Globus pallidus (tissue), 1 donor: Measurements from ENCODE around the gene SYNDIG1L.

Source experiments
- DNase-seq: peaks from one replicate; pipeline ENCODE4 v3.0.0-alpha.2; 2015; ENCODE audit warnings: low spot score

The SYNDIG1L gene

DNA sequence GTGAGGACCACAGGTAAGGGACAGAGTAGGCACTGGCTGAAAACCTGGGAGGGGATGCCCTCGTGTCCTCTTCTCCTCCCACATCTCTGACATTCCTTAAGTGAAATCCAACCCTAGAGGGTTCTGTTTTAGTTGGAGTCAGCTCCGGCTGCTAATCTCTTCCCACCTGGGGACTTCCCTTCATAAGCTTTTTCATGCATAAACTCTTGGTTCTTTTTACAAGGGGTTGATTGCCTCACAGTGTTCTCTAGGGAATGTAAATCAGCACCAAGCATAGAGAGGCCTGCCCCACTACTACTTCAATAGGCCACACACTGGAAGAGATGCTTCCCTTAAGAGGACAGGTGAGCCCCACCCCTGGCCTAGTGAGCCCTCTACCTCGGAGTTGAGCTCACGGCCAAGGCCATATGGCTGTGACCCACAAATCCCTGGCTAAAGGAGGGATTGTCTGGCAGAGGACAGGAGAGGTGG lies 3.2 kb upstream of the SYNDIG1L start:
- no peak for DNase-seq

DNA sequence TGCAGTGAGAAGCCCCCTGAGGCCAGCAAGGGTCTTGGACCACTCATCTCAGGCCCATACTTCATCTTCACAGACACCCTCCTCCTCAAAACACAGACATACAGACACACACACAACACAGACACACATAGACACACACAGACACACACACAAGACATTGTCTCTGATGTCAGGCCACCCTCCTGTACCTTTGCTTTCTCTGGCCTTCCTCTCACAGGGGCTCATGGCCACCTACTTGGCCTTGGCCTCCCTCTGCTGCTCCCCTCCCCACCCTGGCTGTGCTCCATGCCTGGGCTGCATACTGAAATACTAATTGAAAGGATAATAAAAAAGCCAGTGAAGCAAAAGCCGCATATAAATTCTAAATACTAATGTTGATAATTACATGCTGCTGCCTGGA lies 1.6 kb upstream of the SYNDIG1L start:
- DNase-seq = no peak

DNA sequence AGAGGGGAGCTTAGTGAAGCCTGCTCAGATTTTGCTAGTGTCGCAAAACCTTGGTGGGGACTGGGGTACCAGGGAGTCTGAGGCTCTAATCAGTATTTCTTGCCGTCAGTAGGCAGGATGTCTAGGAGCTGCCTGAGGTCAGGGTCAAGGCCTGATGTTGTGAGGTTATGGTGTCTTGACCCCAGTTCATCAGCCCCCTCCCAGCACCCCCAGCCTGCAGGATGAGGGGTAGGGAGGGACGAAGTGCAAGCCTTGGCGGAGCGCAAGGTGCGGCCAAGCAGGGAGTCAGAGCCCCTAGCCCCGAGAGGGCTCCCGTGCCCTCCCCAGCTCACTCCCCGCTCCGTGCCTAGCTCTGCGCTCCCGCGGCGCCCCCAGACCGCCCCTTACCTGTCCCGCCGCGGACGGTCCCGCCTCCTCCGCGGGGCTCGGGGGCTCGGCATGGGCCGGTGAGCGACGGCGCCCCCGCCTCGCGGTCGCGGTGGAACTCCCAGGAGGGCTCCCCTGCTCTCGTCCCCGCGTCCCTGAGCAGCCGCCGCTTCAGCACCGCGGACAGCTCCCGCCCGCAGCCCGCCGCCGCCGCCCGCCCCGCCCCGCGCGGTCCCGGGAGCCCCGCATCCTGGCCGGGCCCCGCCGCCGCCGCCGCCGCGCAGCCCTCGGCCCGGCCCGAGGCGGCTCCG lies 347 bp downstream of the SYNDIG1L start:
- DNase-seq = no peak

DNA sequence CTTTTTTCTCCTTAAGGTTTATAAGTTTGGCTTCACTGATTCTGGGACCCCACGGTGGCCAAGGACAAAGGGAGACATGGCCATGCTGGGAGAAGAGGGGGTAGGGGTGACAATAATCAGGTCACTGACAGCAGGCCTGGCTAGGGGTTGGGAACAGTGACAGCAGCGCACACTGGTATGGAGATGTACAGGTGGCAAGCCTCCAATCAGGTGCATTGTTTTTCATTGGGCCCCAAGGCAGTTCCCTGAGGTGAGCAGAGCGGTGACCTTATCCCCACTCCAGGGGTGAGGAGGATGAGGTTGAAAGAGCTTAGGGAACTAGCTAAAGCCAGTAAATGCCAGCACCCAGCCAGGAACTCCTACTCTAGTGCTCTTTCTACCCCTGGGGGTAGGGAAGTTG lies 1.4 kb downstream of the SYNDIG1L start:
- DNase-seq = no peak

DNA sequence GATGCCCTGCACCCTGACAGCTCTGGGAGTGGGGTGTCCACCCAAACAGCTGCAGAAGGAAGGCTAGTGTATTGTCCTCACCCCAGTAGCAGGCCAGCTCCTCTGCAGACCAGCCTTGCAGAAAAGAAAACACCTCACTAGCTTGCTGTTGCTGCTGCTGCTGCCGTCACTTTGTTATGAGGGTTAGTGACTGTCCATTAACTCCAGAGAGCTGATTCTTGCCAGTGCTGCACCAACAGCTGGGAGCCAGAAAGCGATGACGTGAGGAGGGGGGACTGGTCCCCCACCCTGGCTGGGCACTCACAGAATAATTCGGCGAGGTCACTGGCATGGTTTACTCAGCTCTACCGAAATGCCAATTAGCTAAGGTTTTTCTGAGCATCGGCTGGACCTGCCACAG lies 2.8 kb downstream of the SYNDIG1L start:
- DNase-seq = no peak

DNA sequence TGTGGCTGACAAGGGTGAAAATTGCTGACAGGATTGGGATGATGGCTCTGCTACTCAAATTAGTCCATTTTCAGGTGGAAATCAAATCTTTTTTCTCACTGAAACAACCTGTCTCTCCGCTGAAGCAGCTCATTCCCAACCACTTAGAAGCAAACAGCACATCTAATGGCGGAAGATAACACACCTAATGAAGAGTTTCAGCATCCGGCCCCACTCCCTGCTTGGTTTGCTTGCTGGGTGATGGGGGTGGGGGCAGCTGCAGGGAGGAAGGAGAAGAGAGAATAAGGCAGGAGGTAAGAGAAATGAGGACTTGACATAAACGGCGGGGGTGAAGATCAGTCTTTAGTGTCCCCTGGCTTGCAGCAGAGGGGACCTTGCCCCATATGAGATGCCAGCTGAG lies 4.0 kb downstream of the SYNDIG1L start:
- no peak for DNase-seq

DNA sequence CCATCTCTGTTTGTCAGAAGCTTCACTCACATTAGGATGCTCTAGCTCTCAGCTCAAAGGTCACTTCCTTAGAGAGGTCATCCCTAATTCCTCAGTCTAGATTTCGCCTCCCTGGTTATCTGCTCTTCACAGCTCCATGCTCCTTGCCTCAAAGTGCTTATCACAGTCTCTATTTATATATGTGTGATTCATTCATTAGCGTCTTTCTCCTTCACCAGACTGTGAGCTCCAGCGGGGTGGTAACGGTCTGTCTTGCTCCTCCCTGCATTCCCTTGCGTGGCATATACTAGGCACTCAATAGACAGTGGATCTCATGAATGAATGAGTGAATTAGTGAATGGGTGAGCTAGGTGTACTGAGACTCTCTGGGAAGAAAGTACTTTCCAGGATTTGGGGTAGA lies 6.9 kb downstream of the SYNDIG1L start:
- DNase-seq = no peak

DNA sequence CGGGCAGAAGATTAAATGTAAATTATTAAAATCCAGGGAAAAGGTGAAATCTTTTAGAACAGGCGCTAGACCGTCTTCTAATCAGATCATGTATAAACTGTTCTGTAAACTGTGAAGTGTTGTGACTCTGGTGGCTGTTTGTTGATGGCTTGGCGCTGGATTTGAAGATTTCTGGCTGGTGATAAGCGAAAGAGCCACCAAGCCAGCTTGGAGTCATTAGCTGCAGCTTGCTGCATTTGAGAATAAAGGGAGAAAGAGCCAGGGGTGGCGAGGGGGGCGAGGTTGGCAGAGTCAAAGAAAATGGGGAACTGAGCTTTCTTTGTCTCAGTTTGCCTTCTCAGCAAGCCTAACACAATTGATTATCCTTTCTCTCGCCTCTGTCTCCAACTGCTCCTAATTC lies 8.0 kb downstream of the SYNDIG1L start:
- DNase-seq = peak; percentile 59

DNA sequence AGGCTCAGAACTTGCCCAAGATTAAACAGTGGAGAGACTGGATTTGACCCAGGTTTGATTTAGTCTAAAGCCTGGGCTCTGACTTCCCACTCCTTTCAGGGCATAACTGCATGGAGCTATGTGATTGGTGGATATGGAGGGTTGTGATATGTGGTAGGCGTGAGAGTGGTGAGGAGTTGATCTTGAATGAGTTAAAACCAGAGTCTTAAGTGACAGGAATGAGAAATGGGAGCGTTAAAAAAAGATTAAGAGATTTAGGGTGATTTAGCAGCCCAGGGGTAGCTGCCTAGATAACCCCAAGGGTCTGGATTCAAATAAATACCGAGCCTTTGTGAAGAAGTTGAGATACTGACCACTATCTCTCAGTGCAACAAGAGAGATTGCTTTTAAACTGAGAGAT lies 8.4 kb downstream of the SYNDIG1L start:
- DNase-seq = no peak

DNA sequence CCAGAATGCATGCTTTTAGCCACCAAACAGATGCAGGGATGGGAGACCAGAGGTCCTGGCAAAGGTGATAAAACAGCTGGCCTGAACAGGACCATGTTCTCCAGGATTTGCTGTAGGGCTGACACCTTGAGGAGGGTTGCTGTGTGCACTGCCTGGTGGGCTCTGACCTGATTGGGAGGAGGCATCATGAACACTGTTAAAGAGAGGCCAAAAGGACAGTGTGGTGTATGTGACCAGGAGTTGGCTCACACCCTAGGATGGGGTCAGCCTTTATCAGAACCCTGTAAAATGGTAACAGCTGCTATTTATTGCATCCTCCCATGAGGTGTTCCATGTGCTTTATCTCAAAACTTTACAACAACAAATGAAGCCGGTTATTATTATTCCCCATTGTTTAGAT lies 8.8 kb downstream of the SYNDIG1L start:
- DNase-seq = no peak

DNA sequence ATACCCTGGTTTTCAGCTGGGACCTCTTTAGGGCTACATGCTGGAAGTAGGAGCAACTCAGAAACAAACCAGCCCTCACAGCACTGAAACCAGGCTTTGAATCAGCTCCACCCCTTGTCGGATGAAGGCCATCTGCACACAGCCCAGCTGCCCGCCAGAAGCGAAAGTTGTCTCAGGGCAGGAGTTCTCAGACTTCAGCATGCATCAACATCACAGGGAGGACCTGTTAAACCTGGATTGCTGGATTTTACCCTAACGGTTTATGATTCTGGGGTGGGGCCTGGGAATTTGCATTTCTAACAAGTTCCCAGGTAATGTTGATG lies 10.9 kb downstream of the SYNDIG1L start:
- no peak for DNase-seq

DNA sequence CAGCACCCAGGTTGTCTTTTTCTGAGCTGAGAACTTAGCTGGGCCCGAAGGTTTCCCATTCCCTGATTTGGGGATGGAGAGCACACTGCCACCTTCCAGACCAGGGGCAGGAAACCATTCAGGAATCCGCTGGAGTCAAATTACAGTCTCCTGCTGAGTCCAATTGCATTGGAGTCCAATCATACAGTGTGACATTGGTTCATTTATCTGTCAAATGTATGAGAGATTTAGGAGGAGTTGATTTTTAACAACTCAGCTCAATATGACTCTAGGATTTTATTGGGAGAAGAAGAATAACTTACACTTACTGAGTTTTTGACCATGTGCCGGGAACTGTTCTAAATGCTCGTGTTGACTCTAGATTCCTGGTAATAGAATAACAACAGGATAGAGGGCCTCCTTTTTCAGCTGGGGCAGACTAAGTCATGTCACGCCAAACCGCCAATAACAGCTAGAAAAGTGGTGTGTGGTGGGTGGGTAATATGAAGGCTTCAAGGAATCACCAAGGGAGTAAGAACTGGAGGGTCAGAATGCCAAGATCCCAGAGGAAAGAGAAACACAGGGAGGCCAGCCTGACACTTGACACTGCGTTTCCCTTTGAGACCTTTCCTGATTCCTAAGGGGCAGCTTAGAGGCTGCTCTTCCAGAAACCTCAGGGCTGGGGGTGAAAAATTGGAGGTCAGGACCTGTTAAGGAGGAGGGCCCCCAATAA lies 11.5 kb downstream of the SYNDIG1L start:
- DNase-seq = no peak

DNA sequence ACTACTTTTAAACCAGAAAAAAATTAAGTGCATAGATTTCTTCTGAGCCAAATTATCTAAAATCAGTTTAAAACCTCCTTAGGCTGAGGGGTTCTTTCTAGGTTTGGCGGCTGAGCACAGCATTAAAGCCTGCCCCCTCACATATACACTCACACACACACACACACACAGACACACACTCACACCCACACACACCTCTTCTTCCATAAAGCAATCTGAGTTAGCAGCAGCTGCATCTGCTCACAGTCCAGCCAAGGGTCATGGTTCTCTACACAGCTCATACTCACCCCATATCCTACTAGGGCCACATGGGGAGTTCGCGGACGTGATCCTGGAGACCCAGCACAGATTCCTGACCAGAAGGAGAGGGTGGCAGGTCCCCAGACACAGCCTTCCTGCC lies 12.4 kb downstream of the SYNDIG1L start:
- DNase-seq = no peak

DNA sequence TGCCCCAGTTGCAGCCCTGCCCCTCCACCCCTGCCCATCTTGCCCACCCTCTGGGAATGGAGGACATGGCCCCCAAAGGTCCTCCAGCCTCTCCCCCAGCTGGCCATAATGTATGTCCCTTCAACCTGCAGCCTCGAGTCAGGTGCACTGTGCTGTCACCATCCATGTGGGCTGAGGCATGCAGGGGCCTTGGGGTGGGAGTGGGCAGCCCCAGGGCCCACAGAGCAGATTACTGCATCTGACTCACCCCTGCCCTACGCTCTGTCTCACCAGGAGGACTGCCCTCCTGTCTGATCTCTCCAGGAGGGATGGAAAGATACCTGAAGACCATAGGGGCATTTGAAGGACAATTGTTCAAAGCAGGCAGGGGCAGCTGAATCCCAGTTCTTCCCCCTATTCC lies 13.3 kb downstream of the SYNDIG1L start:
- no peak for DNase-seq

DNA sequence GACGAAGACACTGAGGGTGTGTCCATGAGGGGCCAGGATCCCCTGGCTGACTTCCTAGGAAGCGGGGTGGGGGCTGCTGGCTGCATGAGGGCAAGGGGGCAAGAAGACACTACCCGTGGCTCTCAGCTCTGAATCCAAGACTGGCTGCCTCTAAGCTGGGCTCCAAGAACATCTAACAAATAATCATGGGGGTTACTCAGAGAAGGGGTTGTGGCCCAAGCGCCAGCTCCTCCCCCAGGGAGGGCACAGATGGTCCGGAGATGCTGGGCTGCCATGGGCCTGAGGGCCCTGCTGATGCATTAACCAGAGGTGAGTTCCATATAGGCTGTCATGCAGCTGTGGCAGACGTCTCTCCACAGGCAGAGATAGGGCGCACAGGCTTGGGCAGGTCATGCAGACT lies 14.3 kb downstream of the SYNDIG1L start:
- DNase-seq = no peak

DNA sequence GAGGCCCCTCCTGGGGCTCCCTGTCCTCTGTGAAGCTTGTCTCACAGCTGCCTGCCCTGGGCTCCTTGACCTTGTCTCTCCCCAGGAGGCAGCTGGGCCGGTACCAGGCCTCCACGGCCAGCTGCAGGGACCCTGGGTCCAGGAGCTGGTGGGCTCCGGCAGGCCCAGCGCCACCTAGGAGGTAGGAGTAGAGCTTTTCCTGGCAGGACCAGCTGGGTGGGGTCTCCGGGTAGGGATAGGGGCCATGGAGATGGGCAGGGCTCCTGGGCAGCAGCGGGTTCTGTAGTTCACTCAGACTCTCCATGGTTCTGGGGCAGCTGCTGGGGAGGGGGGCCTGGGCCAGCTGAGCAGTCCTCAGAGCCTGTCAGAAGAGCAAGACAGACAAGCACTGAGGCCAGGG lies 16.6 kb downstream of the SYNDIG1L start:
- no peak for DNase-seq

DNA sequence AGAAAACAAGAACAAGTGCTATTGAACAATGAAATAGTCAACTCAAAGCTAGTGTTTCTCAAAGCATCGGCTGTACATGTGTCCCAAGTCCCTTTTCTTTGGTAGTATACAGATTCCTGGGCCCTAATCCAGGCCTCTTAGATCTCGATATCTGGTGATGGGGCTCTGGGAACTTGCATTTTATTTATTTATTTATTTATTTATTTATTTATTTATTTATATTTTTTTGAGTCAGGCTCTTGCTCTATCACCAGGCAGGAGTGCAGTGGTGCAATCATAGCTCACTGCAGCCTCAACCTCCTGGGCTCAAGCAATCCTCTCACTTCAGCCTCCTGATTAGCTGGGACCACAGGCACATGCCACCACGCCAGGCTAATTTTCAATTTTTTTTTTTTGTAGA lies 17.1 kb downstream of the SYNDIG1L start:
- no peak for DNase-seq

DNA sequence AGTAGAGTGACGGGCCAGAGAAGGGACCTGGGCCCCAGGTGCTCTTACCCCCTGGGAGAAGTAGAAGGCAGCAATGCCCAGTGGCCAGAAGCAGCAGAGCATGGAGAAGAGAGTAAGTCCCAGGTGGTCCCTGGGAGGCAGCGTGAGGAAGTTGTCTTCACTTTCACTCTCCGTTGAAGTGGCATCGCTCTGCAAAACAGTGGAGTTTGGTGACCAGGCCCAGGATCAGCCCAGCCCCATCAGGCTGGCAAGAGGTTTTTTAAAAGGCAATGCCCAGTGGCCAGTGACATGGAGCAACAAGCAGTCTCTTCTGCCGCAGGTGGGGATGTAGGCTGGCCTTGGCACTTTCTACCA lies 18.2 kb downstream of the SYNDIG1L start:
- no peak for DNase-seq

DNA sequence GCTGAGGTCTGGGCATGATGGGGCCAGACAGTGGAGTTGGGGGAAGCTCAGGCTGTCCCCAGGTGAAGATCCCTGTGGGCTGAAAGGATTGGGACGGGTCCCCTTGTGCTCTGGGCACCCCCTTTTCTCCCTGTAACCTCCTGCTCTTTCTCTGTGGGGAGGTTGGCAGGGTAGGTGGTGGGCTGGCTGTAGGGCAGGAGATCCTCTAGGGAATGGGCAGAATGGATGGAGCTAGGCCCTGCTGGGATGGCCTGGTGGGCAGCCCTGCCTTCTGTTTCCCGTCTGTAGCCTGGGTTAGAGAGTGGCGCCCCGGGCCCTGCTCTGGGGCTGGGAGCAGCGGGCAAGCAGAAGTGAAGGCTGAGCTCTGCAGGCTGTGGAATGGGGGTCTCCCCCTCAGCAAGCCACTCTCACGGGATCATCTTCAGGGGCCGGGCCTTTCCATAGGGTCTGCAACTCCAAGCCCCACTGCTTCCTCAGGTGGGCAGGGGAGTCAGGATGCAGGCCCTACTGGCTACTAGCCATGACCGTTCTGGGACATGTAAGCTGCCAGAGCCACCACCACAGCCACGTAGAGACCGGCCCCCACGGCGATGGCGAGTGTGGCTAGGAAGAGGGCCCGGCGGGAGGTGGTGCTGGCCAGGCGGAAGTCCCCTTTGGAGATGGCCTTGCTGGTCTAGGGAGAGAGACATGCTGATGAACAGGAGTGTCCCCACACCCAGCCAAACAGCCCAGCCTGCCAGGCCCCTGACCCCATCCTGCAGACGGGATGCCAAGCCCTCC lies 18.8 kb downstream of the SYNDIG1L start:
- DNase-seq = no peak

DNA sequence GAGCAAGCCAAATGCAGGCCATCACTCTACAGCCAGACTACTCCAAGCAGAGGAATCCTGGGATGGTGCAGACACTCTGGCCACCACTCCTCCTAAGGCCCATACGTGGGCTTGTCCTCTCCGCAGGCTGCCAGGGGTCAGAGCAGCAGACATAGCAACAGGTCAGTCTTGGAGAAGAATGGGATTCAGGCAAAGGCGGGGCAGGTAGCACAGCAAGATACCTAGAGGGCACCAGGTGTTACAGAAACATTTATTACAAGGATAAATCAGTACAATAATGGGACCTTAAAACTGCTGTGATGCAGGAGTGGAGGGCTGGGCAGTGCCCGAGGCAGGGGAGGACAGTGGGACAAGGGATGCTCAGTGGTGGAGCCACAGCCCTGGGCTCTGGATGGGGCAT lies 20.3 kb downstream of the SYNDIG1L start:
- DNase-seq = no peak

DNA sequence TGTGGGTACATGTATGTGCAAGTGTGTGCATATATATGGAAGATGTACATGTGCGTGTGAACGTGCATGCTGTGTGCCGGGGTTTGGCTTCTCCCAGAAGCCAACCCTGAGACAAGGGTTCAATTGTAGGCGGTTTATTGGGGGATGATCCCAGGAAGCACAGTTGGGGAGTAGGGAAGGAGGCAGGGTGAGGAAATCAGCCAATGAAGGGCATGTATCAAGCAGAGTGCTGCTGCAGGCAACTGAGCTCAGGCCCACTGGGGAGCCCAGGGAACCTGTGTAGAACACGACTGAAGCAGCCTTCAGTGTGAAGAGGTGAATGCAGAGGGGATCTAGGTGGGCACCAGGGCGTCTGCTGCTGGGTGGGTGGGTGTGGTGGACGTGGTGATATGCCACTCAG lies 21.6 kb downstream of the SYNDIG1L start:
- no peak for DNase-seq

DNA sequence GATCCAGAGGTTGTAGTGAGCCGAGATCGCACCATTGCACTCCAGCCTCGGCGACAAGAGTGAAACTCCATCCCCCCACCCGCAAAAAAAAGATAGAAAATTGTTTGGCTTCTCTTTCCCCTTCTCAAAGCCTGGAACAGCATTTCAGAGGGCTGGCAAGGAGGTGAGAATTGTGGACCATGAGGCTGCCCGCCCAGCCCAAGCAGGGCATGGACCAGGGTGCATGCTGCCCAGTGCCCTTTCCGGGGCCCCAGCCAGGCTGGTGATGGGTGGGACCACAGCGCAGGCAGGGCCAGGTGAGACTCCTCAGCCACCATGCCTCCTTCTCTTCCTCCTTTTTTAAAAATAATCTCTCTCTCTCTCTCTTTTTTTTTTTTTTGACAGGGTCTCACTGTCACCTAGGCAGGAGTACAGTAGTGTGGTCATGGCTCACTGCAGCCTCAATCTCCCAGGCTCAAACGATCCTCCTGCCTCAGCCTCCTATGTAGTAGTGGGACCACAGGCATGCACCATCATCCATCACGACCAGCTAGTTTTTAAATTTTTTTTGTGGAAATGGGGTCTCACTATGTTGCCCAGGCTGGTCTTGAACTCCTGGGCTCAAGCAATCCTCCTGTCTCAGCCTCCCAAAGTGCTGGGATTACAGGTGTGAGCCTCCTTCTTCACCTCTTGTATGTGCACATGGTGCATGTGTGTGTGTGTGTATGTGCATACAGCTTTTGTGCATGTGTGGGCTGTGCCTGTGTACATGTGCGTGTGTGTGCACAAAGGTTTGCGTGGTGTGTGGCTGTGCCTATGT lies 22.2 kb downstream of the SYNDIG1L start:
- no peak for DNase-seq
